K562 (cell line): ENCODE data around the gene HAUS6. TPM values are rescaled to one million over a fixed set of nuclear protein-coding genes. Genes with fewer than 3 reads are reported as not detected.

Source experiments
- CBX2 ChIP-seq: fragments of 200-600 bp; sonication (generic); IDR thresholded peaks from one replicate; pipeline ENCODE4 v1.6.1; 2012; ENCODE audit warnings: mild to moderate bottlenecking, low read length, inconsistent platforms; ENCODE audit not compliant: insufficient read depth, poor library complexity, severe bottlenecking
- CREB3L1 ChIP-seq: fragments of 450-650 bp; IDR thresholded peaks from 2 replicates; pipeline ENCODE4 v1.6.1; 2014; ENCODE audit warnings: low read depth, mild to moderate bottlenecking, moderate library complexity, borderline replicate concordance
- EGR1 ChIP-seq: fragments of 450-650 bp; conservative IDR thresholded peaks from 2 replicates; pipeline ENCODE4 v1.6.1; 2017; ENCODE audit warnings: mild to moderate bottlenecking
- ELF2 ChIP-seq: fragments of 250-450 bp; sonication (Bioruptor Pico); IDR thresholded peaks from 2 replicates; pipeline ENCODE4 v1.5.0; 2021; ENCODE audit warnings: mild to moderate bottlenecking
- HDAC6 ChIP-seq: IDR thresholded peaks from 2 replicates; pipeline ENCODE4 v1.6.1; 2012; ENCODE audit warnings: low read depth, mild to moderate bottlenecking, control low read depth, inconsistent platforms, low read length, moderate library complexity
- HMBOX1 ChIP-seq: sonication (generic); IDR thresholded peaks from 2 replicates; pipeline ENCODE4 v1.6.1; 2016
- KAT8 ChIP-seq: fragments of 450-650 bp; IDR thresholded peaks from 2 replicates; pipeline ENCODE4 v1.6.1; 2016; ENCODE audit warnings: low read depth, mild to moderate bottlenecking
- NCOR1 ChIP-seq: fragments of 450-650 bp; IDR thresholded peaks from 2 replicates; pipeline ENCODE4 v1.6.1; 2016; ENCODE audit warnings: mild to moderate bottlenecking, moderate library complexity
- POLR2AphosphoS5 ChIP-seq: IDR thresholded peaks from 2 replicates; pipeline ENCODE4 v1.6.1; 2011; ENCODE audit warnings: mild to moderate bottlenecking, low read depth, low read length, moderate library complexity; ENCODE audit not compliant: control insufficient read depth, insufficient read depth
- POLR2B ChIP-seq: fragments of 450-650 bp; IDR thresholded peaks from 2 replicates; pipeline ENCODE4 v1.6.1; 2018; ENCODE audit warnings: low read depth; ENCODE audit not compliant: partially characterized antibody
- SP1 ChIP-seq: sonication (generic); formaldehyde crosslinking; IDR thresholded peaks from 2 replicates; pipeline ENCODE4 v1.8.1; 2022; ENCODE audit warnings: mild to moderate bottlenecking, missing genetic modification reagents
- SRSF1 ChIP-seq: fragments of 200-400 bp; formaldehyde crosslinking; IDR thresholded peaks from 2 replicates; pipeline ENCODE4 v1.6.1; 2017; ENCODE audit warnings: mild to moderate bottlenecking, low read depth, low read length, moderate library complexity
- TAF1 ChIP-seq: IDR thresholded peaks from 2 replicates; pipeline ENCODE4 v1.6.1; 2011; ENCODE audit warnings: mild to moderate bottlenecking, low read length, moderate library complexity; ENCODE audit not compliant: insufficient read depth, control insufficient read depth, severe bottlenecking; ENCODE audit errors: extremely low read depth
- TARDBP ChIP-seq: fragments of 450-650 bp; IDR thresholded peaks from 2 replicates; pipeline ENCODE4 v1.6.1; 2016
- TBP ChIP-seq: optimal IDR thresholded peaks from 2 replicates; pipeline ENCODE3; 2011; ENCODE audit warnings: low read depth, low read length, improper control_type of control experiment
- THAP7 ChIP-seq: fragments of 250-450 bp; sonication (Bioruptor Pico); IDR thresholded peaks from 2 replicates; pipeline ENCODE4 v1.5.0; 2021
- ZBTB11 ChIP-seq, 3 experiments: fragments of 200-800 bp in 1 of 3; fragments of 250-450 bp in 1 of 3; fragments of 450-650 bp in 1 of 3; sonication (Bioruptor Pico) in 1 of 3; sonication (Bioruptor generic) in 1 of 3; formaldehyde crosslinking in 1 of 3; IDR thresholded peaks; 2 replicates each; pipeline versions ENCODE4 v1.6.1 to v1.8.0; 2016 to 2022; ENCODE audit warnings: mild to moderate bottlenecking in 2 of 3, missing genetic modification characterization in 2 of 3, missing compliant biosample characterization in 1 of 3, moderate library complexity in 1 of 3
- ZBTB5 ChIP-seq: fragments of 450-650 bp; IDR thresholded peaks from 2 replicates; pipeline ENCODE4 v1.6.1; 2017; ENCODE audit warnings: antibody characterized with exemption
- polyA plus RNA-seq, 8 experiments: library from polyadenylated mRNA; depleted of rRNA in 4 of 8; stranded (reverse) in 5 of 8; unstranded in 3 of 8; fragments of >200 nt; fragmentation: Nextera tagmentation in 2 of 8; fragmentation: Illumina TruSeq in 1 of 8; extraction: Ambion mirVana in 2 of 8; extraction: Trizol in 1 of 8; gene quantifications; 2 replicates each; pipeline versions ENCODE4 v1.2.1 to v1.2.3, GENCODE V29; 2011 to 2014; ENCODE audit warnings: inconsistent platforms in 1 of 8, missing spikeins in 1 of 8
- total RNA-seq, 7 experiments: library from RNA; depleted of rRNA in 6 of 7; stranded (reverse); fragments of >200 nt in 6 of 7; fragmentation: Illumina TruSeq in 2 of 7; extraction: Trizol in 2 of 7; gene quantifications; 2 replicates each; pipeline versions ENCODE4 v1.2.1 to v1.2.3, GENCODE V29; 2011 to 2021; ENCODE audit warnings: low replicate concordance in 1 of 7

The HAUS6 gene
- total and polyA plus RNA-seq, 9 of the 15 experiments (the other 6 are each of a cell fraction or from before 2014, with no cell fraction given), result 10.2 to 31.7 (median 23.1) TPM

GRCh38 chr9:19048966-19049916 is 53.5 kb downstream of the HAUS6 start, which contains the start of gene RRAGA (continued):
- TF ChIP-seq ZBTB5 (no peak), TARDBP (no peak), ELF2 (CRISPR knock-in tag) (no peak), THAP7 (CRISPR knock-in tag) (no peak), TBP (peak; percentile 91), POLR2B (peak; percentile 81), SP1 (peak; percentile 70; the same call in 1 of the 2 replicates), POLR2AphosphoS5 (peak; percentile 61), SRSF1 (no peak), EGR1 (peak; percentile 32), HDAC6 (no peak), CBX2 (no peak), NCOR1 (peak; percentile 24; the same call in 1 of the 2 replicates), ZBTB11 (CRISPR knock-in tag; IDR thresholded peaks at IDR 0.05) (peak in 1 of 3 experiments; percentile 33; a peak in 2 of 6 replicates), CREB3L1 (peak; percentile 78), TAF1 (peak; percentile 75), HMBOX1 (peak; percentile 82), KAT8 (no peak)
